Measurements from ENCODE around the gene SCAP.
"Not testable (repeated sequence)": the region's sequence is repeated elsewhere in the genome, so short reads cannot be mapped to it uniquely, and the experiment has no call there.

Gene SCAP

DNA sequence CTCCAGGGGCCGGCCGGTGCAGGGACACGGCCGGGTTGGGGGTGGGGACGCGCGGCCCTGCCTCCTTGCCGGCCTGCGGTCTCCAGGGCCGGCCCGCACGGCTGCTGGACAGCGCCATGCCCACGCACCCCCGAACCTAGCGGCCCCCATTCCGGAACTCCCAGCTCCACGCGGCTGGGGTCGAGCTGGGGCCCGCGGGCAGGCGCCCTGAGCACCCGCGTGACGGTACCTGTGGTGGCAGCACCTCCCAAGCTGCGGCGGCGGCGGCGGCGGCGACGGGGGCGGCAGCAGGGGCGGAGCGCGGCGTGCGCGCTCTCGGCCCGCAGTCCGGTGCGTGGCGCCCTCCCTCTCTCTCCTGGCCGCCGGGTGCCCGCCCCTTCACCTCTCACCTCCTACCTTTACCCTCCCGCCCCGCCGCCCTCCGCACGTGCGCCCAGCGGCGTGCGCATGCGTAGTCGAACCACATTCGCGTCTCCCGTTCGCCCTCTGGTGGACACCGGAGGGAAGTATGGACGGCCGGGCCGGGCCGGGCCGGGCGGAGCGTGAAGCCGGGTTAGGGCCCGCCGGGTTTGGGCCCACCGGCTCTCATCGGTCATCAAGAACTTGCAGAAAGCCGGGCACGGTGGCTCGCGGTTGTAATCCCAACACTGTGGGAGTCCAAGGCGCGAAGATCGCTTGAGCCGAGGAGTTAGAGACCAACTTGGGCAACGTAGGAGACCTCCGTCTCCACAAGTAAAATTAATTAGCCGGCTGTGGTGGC lies at the start of gene SCAP:
SCAP (minus strand) TSS at position 372 of the 760 bp plus-strand sequence. CDS start 32,948 bp downstream, outside the sequence.
- no peaks in the 10 kb centered on the region for H3K36me3 Mint-ChIP-seq (ENCODE audit: low read depth)
- no peaks in the 10 kb centered on the region for H3K9me3 Mint-ChIP-seq
- DNase-seq (peak; percentile 96), ATAC-seq (peak; percentile 95)
- peaks cover 38% of the 10 kb centered on the region for H3K4me1 Mint-ChIP-seq
- peak within 1 kb of the TSS; percentile 90 for H3K4me3 Mint-ChIP-seq
- peak within 1 kb of the TSS; percentile 90 for H3K27ac Mint-ChIP-seq
- H3K27me3 Mint-ChIP-seq, result no peaks in the 10 kb centered on the region

DNA sequence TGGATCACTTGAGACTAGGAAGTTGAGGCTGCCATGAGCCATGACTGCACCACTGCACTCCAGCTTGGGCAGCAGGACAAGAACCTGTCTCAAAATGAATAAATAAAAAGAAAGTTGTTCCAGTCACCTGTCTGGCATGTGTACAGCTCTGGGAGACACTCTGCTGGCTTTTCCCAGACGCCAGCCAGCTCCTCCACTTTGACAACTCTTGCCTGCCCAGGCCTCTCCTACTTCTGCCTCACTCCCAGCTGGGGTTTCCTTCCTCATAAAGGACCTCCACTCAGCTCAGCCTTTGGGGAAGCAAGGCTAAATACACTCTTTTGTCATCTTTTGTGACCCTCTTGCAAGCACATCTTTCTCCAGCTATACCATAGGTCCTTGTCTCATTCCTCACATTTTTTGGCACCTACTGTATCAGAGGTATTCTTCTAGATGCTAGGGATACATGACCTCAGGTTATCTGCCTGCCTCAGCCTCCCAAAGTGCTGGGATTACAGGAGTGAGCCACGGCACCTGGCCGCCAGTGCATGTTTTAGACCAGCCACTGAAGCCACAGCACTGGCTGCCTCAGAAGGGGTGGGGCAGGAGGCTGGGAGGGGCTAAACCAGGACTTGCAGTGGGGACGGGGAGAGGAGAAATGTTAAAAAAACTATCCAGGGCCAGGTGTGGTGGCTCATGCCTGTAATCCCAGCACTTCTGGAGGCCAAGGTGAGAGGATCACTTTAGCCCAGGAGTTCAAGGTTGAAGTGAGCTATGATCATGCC lies 47.8 kb upstream of the SCAP start:
- H3K4me3 Mint-ChIP-seq, result no peak overlapping the region
- H3K4me1 Mint-ChIP-seq, result peaks cover 5% of the 10 kb centered on the region
- H3K27ac Mint-ChIP-seq, result no peak overlapping the region
- no peaks in the 10 kb centered on the region for H3K36me3 Mint-ChIP-seq (ENCODE audit: low read depth)
- no peak for ATAC-seq
- H3K9me3 Mint-ChIP-seq, result peaks cover 5% of the 10 kb centered on the region
- no peak for DNase-seq
- no peaks in the 10 kb centered on the region for H3K27me3 Mint-ChIP-seq

DNA sequence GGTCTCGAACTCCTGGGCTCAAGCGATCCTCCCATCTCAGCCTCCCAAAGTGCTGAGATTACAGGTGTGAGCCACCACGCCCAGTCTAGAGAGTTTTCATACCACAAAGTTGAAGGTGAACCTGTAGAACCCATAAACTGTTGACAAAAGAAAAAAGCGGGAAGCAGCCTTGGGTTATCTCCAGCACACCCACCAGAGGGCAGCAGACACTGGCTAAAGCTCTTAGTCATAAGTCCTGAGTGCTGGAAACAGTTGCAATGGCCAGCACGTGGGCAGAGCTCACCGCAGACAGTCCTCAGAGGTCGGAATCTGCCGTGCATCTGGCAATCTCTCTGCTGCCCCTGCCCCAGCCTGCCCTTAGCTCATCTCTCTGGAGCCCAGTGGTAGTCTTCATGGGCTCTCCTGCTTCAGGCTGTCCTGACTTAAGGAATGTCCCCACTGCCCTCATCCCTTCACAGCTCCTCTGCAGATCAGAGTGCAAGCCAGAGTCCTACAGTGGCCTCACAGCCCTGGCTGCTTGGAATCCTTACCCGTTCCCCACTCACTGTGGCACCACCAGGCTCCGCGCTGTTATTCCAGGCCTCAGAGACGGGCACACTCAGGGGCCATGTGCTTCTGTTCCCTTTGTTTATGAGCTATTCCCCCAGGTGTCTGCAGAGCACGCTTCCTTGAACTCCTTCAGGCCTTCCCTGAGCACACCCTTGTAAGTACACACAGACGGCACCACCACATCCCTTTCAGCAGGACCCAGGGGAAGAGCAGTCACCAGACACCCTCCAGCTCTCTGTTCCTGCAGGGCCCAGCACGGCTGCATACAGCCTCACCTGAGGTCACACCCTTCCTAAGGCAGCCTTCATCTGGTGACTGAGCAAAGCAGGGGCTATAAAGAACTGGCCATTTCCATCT lies 46.6 kb upstream of the SCAP start:
- H3K4me1 Mint-ChIP-seq, result peaks cover 5% of the 10 kb centered on the region
- peak overlapping the region; percentile 67 for H3K27ac Mint-ChIP-seq
- peak; percentile 94 for ATAC-seq
- no peaks in the 10 kb centered on the region for H3K9me3 Mint-ChIP-seq
- no peaks in the 10 kb centered on the region for H3K27me3 Mint-ChIP-seq
- no peaks in the 10 kb centered on the region for H3K36me3 Mint-ChIP-seq (ENCODE audit: low read depth)
- peak; percentile 83 for DNase-seq
- no peak overlapping the region for H3K4me3 Mint-ChIP-seq

DNA sequence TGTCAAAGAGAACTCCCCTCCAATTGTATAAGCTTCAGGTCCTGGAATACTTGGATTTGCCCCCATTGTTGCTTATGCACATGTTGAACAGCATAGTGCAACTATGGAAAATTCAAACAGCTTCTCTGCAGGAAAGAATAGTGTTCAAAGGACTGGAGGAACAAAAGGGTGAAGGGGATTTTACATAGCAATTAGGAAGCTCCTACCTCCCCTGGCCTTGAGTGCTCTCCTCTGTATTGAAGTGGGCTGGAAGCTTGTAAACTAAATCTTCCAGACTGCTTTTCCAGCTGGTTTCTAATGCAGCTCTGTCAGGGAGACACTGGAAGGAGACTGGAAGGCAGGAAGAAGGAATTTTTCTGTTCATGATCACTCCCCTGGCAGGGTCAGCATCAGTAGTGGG lies 45.0 kb upstream of the SCAP start:
- Mint-ChIP-seq H3K36me3 (ENCODE audit: low read depth) (no peaks in the 10 kb centered on the region), H3K4me3 (no peak overlapping the region), H3K27me3 (no peaks in the 10 kb centered on the region)

DNA sequence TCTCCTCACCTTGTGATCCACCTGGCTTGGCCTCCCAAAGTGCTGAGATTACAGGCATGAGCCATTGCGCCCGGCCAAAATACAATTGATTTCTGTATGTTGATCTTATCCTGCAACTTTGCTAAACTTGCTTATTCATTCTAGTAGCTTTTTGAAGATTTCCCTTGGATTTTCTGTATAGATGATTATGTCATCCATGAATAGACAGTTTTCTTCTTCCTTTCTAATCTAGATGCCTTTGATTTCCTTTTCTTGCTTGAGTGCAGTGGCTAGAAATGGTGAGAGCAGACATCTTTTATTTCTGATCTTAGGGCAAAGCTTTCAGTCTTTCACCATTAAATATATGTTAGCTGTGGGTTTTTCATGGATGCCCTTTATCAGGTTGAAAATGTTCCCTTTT lies 42.2 kb upstream of the SCAP start:
- no peaks in the 10 kb centered on the region for H3K9me3 Mint-ChIP-seq
- peaks cover 3% of the 10 kb centered on the region for H3K36me3 Mint-ChIP-seq (ENCODE audit: low read depth)
- H3K27me3 Mint-ChIP-seq, result peaks cover 3% of the 10 kb centered on the region
- no peak for DNase-seq
- no peak overlapping the region for H3K27ac Mint-ChIP-seq
- no peak for ATAC-seq
- H3K4me1 Mint-ChIP-seq, result peaks cover 16% of the 10 kb centered on the region
- no peak overlapping the region for H3K4me3 Mint-ChIP-seq

More for the DNA sequence above, 45.0 kb upstream of the SCAP start:
- Mint-ChIP-seq H3K4me1 (peaks cover 5% of the 10 kb centered on the region), H3K27ac (no peak overlapping the region), H3K9me3 (no peaks in the 10 kb centered on the region)
- ATAC-seq (no peak), DNase-seq (no peak)

DNA sequence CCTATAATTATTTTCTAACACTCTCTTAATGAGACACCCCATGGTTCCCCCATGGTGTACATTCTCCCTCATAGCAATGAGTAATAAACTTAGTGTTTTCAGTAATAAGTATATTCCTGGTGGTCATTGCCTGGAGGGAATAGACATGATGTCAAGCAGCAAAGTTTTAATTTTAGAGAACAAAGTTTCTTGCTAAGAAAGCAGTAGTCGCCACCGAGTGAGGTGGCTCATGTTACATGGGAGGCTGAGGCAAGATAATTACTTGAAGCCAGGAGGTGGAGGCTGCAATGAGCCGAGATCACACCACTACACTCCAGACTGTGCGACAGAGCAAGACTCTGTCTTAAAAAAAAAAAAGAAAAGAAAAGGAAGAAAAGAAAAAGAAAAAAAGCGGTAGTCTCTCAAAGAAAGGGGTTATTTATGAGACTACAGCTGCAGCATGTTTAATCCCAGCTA lies 40.2 kb upstream of the SCAP start:
- H3K36me3 Mint-ChIP-seq (ENCODE audit: low read depth), result peaks cover 3% of the 10 kb centered on the region
- H3K4me1 Mint-ChIP-seq, result peaks cover 19% of the 10 kb centered on the region
- peaks cover 3% of the 10 kb centered on the region for H3K27me3 Mint-ChIP-seq
- DNase-seq (no peak), ATAC-seq (no peak)
- no peak overlapping the region for H3K27ac Mint-ChIP-seq
- no peak overlapping the region for H3K4me3 Mint-ChIP-seq
- H3K9me3 Mint-ChIP-seq, result no peaks in the 10 kb centered on the region

DNA sequence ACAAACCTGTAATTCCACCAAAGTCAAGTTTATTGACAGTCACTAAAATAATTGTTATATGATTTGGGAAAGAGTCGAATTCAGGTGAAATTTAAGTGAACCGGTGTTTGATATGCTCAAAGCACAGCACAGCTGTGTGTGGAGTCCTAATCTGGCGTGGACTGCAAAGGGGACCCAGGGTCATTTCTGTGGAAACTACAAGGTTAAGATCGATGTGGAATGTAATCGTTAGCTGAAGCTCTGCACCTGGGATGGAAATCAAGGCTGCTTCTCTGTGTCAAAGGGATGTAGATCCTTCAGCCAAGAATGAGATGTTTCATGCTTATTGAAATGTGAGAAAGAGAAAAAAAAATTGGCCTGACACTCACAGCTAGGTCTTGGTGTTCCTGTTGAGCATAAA lies 39.4 kb upstream of the SCAP start:
- H3K36me3 Mint-ChIP-seq (ENCODE audit: low read depth), result peaks cover 7% of the 10 kb centered on the region
- H3K9me3 Mint-ChIP-seq, result no peaks in the 10 kb centered on the region
- ATAC-seq, result no peak
- H3K4me3 Mint-ChIP-seq, result peak overlapping the region; percentile 68
- H3K27me3 Mint-ChIP-seq, result peaks cover 3% of the 10 kb centered on the region
- H3K4me1 Mint-ChIP-seq, result peaks cover 19% of the 10 kb centered on the region
- H3K27ac Mint-ChIP-seq, result peak overlapping the region; percentile 40
- DNase-seq, result no peak

DNA sequence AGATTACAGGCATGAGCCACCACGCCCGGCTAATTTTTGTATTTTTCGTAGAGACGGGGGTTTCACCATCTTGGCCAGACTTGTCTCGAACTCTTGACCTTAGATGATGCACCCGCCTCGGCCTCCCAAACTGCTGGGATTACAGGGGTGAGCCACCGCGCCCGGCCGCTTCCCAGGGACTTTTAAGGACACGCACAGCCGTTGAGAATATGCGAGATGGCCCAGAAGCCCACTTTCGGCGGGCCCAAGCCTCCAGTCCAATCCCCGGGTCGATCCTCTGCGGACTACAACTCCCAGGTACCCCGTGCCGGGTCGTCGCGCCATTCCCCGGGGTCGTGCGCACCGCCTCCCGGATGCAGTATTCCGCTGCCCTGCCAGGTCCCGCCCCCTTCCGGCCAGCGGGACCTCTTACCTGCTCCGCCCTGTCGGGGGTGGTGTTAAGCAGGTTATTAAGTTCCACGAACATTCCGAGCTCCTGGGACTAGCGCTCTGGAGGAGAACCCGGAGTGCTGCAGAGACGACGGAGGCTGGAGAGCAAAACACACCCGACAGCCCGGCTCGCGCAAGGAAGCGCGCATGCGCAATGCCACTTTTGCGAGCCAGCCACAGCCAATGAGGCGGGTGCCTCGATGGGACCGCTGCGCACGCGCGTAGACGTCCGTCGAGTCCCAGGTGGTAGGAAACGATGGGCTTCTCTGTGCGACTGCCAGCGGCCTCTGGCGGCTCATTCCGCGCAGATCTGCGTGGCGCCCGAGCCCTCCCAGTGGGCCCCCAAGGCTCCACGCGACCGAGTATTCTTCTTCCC lies 37.6 kb upstream of the SCAP start, which contains the start of gene ELP6:
ELP6 (minus strand) TSS at position 588 of the 805 bp plus-strand sequence; CDS start at position 466, 122 bp downstream.
- Mint-ChIP-seq H3K27me3 (peaks cover 3% of the 10 kb centered on the region), H3K9me3 (no peaks in the 10 kb centered on the region), H3K4me3 (peak within 1 kb of the TSS; percentile 93), H3K4me1 (peaks cover 19% of the 10 kb centered on the region), H3K36me3 (ENCODE audit: low read depth) (peaks cover 12% of the 10 kb centered on the region), H3K27ac (peak within 1 kb of the TSS; percentile 95)
- ATAC-seq, result peak; percentile 99
- DNase-seq, result peak; percentile 97

DNA sequence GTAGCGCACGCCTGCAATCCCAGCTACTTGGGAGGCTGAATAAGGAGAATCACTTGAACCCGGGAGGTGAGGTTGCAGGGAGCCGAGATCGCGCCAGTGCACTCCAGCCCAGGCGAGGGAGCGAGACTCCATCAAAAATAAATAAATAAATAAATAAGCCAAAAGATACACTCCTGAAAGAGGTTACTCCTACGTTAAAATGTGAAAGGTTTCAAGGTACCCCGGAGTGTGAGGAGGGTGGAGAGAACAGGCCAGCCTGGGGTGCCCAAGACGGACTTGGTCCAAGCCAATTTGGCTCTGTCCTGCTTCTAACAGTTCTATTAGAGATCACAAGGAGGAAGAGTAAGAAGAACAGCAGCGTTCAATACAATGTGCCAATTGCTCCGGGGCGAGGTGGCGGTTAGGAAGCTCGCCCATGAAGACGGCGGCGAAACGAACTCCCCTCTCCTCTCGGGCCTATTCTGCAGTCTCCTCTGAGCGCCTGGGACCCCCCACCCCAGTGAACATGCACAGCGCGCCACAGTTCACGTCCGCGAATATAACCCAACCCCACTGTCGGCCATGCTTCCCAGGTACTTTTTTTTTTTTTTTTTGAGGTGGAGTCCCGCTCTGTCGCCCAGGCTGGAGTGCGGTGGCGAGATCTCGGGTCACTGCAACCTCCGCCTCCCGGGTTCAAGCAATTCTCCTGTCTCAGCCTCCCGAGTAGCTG lies 36.8 kb upstream of the SCAP start:
- Mint-ChIP-seq H3K27me3 (peaks cover 3% of the 10 kb centered on the region), H3K4me1 (peaks cover 19% of the 10 kb centered on the region), H3K9me3 (no peaks in the 10 kb centered on the region), H3K27ac (peak overlapping the region; percentile 95), H3K4me3 (peak overlapping the region; percentile 93), H3K36me3 (ENCODE audit: low read depth) (peaks cover 18% of the 10 kb centered on the region)
- no peak for ATAC-seq
- DNase-seq, result peak; percentile 25

DNA sequence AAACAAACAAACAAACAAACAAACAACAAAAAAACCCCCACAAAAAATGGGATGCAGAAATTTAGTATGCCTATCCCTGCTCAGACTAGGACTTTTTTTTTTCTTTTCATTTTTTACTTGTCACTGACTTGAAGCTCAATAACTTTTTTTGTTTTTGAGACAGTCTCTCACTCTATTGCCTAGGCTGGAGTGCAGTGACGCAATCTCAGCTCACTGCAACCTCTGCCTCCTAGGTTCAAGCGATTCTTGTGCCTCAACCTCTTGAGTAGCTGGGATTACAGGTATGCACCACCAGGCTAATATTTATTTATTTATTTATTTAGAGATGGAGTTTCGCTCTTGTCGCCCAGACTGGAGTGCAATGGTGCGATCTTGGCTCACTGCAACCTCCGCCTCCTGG lies 29.5 kb upstream of the SCAP start:
- not testable (repeated sequence) for H3K27me3 Mint-ChIP-seq, DNase-seq, H3K4me3 Mint-ChIP-seq, H3K4me1 Mint-ChIP-seq, H3K9me3 Mint-ChIP-seq, H3K27ac Mint-ChIP-seq, ATAC-seq
- H3K36me3 Mint-ChIP-seq (ENCODE audit: low read depth), result peaks cover 31% of the 10 kb centered on the region

DNA sequence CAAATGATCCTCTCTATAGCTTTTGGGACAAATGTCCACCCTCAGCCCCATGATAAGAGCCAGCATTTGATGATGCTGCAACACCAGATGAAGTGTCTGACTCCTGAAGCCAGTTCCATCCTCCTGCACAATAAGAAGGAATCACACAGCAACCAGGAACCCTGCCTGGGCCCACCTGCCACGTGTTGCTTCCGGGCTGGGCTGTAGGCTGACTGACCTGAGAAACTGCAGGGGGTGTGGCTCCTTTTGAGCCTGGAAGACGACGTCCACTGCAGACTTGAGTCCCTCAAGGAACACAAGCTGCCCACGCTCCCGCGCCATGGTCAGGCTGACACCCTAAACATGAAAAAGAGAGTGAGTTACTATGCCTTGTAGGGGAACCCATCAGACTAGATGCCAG lies 28.4 kb upstream of the SCAP start:
- no peak overlapping the region for H3K4me3 Mint-ChIP-seq
- H3K9me3 Mint-ChIP-seq, result no peaks in the 10 kb centered on the region
- no peak overlapping the region for H3K27ac Mint-ChIP-seq
- H3K27me3 Mint-ChIP-seq, result no peaks in the 10 kb centered on the region
- DNase-seq (no peak), ATAC-seq (no peak)
- peaks cover 2% of the 10 kb centered on the region for H3K4me1 Mint-ChIP-seq
- H3K36me3 Mint-ChIP-seq (ENCODE audit: low read depth), result peaks cover 34% of the 10 kb centered on the region

DNA sequence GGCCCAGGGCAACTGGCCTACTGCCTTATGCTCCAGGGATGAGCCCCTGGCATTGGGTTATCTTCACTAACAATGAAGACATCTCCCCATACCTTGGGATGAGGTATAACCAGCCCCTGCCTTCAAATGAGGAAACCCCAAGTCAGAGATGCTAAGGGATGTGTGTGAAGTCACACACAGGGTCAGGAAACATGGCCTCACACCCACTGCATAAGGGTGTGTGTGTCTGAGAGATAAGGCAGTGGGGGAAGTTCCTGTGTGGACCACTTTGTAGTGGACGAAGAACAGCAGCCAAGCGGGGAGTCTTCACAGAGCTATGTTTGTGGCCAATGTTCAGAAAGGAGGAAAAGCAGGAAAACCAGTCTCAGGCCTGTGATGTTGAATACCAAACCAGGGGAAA lies 27.3 kb upstream of the SCAP start:
- DNase-seq, result no peak
- H3K27ac Mint-ChIP-seq, result no peak overlapping the region
- peaks cover 37% of the 10 kb centered on the region for H3K36me3 Mint-ChIP-seq (ENCODE audit: low read depth)

DNA sequence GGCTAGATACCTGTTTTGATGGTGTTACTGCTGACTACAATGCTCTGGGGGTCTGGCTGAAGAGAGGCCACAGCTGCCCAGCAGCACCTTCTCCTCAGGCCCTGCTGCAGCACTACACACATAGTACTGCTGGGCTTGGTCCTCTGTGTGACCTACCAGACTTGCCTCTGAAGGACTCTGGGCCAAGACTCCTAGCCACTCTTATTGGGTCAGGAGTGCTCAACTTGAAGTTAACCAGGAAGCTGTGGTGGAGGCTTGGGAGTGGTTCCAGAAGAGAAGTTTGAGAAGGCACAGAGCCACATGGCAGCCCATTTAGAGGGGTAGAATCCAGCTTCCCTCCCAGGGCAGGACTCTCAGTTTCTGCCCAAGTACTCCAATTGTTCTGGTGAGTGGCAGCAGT lies 21.2 kb upstream of the SCAP start:
- no peaks in the 10 kb centered on the region for H3K4me1 Mint-ChIP-seq
- ATAC-seq, result no peak
- H3K27me3 Mint-ChIP-seq, result no peaks in the 10 kb centered on the region
- no peak overlapping the region for H3K4me3 Mint-ChIP-seq
- DNase-seq, result no peak
- H3K9me3 Mint-ChIP-seq, result no peaks in the 10 kb centered on the region
- H3K27ac Mint-ChIP-seq, result no peak overlapping the region
- H3K36me3 Mint-ChIP-seq (ENCODE audit: low read depth), result peaks cover 40% of the 10 kb centered on the region

More for the DNA sequence above, 27.3 kb upstream of the SCAP start:
- Mint-ChIP-seq H3K9me3 (no peaks in the 10 kb centered on the region), H3K4me3 (no peak overlapping the region), H3K27me3 (no peaks in the 10 kb centered on the region), H3K4me1 (peaks cover 2% of the 10 kb centered on the region)
- ATAC-seq, result no peak

Measured in activated naive CD8-positive, alpha-beta T cell treated with anti-CD3 and anti-CD28 coated beads, Interleukin-2, amount 50 U/mL, for 24 hours (primary cell).